Activated T-cell treated with anti-CD3 and anti-CD28 coated beads, Interleukin-2, amount 50 U/mL, for 4 hours (primary cell): Measurements from ENCODE around the gene OR52E2. TPM values are rescaled to one million over a fixed set of nuclear protein-coding genes. Genes with fewer than 3 reads are reported as not detected.

Source experiments
- ATAC-seq, 2 donors: fragments of 200-7000 bp; cut with Tn5 transposase; one replicate each; pipeline ENCODE4 v1.10.0; 2021
- DNase-seq: peaks from one replicate; pipeline ENCODE4 v3.0.0-alpha.2; 2020
- H3K27me3 Mint-ChIP-seq: one replicate; pipeline ENCODE4 v1.8.0; 2021; ENCODE audit warnings: low read depth, mixed read lengths
- H3K36me3 Mint-ChIP-seq: one replicate; pipeline ENCODE4 v1.8.0; 2022; ENCODE audit warnings: mixed read lengths; ENCODE audit not compliant: insufficient read depth
- H3K4me1 Mint-ChIP-seq: one replicate; pipeline ENCODE4 v1.8.0; 2021; ENCODE audit warnings: low read depth, mixed read lengths
- H3K4me3 Mint-ChIP-seq: one replicate; pipeline ENCODE4 v1.8.0; 2021; ENCODE audit warnings: mild to moderate bottlenecking, moderate library complexity, mixed read lengths
- H3K9me3 Mint-ChIP-seq: one replicate; pipeline ENCODE4 v1.8.0; 2021; ENCODE audit warnings: mixed read lengths
- total RNA-seq, 3 donors: library from RNA; stranded (reverse); gene quantifications; one replicate each; pipeline ENCODE4 v1.2.1, GENCODE V29; 2021

OR52E2 gene
- total RNA-seq, 3 donors from 2014 or later, result not detected

GRCh38 chr11:5046226-5046625 is 13.2 kb downstream of the OR52E2 start, which contains the start of gene OR52J3:
OR52J3 (plus strand) TSS chr11:5046526; CDS start chr11:5046526, 0 bp downstream.
- Mint-ChIP-seq H3K9me3 (no peaks in the 10 kb centered on the region), H3K4me3 (no peak within 1 kb of the TSS), H3K4me1 (no peaks in the 10 kb centered on the region), H3K27me3 (no peaks in the 10 kb centered on the region), H3K36me3 (no peaks in the 10 kb centered on the region)
- ATAC-seq (no peak), DNase-seq (no peak)

GRCh38 chr11:5043380-5043779 is 16.0 kb downstream of the OR52E2 start:
- Mint-ChIP-seq H3K4me1 (no peaks in the 10 kb centered on the region), H3K36me3 (no peaks in the 10 kb centered on the region), H3K4me3 (no peak overlapping the region), H3K9me3 (no peaks in the 10 kb centered on the region), H3K27me3 (no peaks in the 10 kb centered on the region)
- DNase-seq, result no peak
- no peak for ATAC-seq

GRCh38 chr11:5042091-5042490 is 17.3 kb downstream of the OR52E2 start:
- no peaks in the 10 kb centered on the region for H3K4me1 Mint-ChIP-seq
- ATAC-seq (no peak), DNase-seq (no peak)
- no peaks in the 10 kb centered on the region for H3K36me3 Mint-ChIP-seq
- H3K9me3 Mint-ChIP-seq, result no peaks in the 10 kb centered on the region
- H3K4me3 Mint-ChIP-seq, result no peak overlapping the region
- H3K27me3 Mint-ChIP-seq, result no peaks in the 10 kb centered on the region

- Mint-ChIP-seq H3K36me3 (no peaks in the 10 kb centered on the region), H3K4me3 (no peak overlapping the region), H3K9me3 (no peaks in the 10 kb centered on the region), H3K4me1 (no peaks in the 10 kb centered on the region), H3K27me3 (no peaks in the 10 kb centered on the region)
- DNase-seq (no peak), ATAC-seq (no peak)
Measured at GRCh38 chr11:5040876-5041275, 18.6 kb downstream of the OR52E2 start.

- Mint-ChIP-seq H3K27me3 (no peaks in the 10 kb centered on the region), H3K4me1 (no peaks in the 10 kb centered on the region), H3K36me3 (no peaks in the 10 kb centered on the region), H3K4me3 (no peak overlapping the region), H3K9me3 (no peaks in the 10 kb centered on the region)
- DNase-seq (no peak), ATAC-seq (no peak)
Measured at GRCh38 chr11:5038341-5038740, 21.1 kb downstream of the OR52E2 start.

GRCh38 chr11:5037926-5038325 is 21.5 kb downstream of the OR52E2 start:
- no peak for ATAC-seq
- no peaks in the 10 kb centered on the region for H3K27me3 Mint-ChIP-seq

GRCh38 chr11:5036669-5037068 is 22.8 kb downstream of the OR52E2 start:
- H3K27me3 Mint-ChIP-seq, result no peaks in the 10 kb centered on the region
- no peak for ATAC-seq
- no peak overlapping the region for H3K4me3 Mint-ChIP-seq
- no peaks in the 10 kb centered on the region for H3K36me3 Mint-ChIP-seq
- no peak for DNase-seq
- no peaks in the 10 kb centered on the region for H3K4me1 Mint-ChIP-seq
- H3K9me3 Mint-ChIP-seq, result no peaks in the 10 kb centered on the region

More at GRCh38 chr11:5037926-5038325, 21.5 kb downstream of the OR52E2 start:
- no peaks in the 10 kb centered on the region for H3K4me1 Mint-ChIP-seq
- H3K9me3 Mint-ChIP-seq, result no peaks in the 10 kb centered on the region
- DNase-seq, result no peak
- H3K4me3 Mint-ChIP-seq, result no peak overlapping the region
- no peaks in the 10 kb centered on the region for H3K36me3 Mint-ChIP-seq

- Mint-ChIP-seq H3K36me3 (peaks cover 1% of the 10 kb centered on the region), H3K4me3 (no peak overlapping the region), H3K4me1 (no peaks in the 10 kb centered on the region), H3K27me3 (no peaks in the 10 kb centered on the region), H3K9me3 (peaks cover 19% of the 10 kb centered on the region)
- DNase-seq, result no peak
- ATAC-seq, result no peak
Measured at GRCh38 chr11:5021996-5022395, 37.4 kb downstream of the OR52E2 start.

GRCh38 chr11:5013012-5013411 is 46.4 kb downstream of the OR52E2 start:
- H3K27me3 Mint-ChIP-seq, result no peaks in the 10 kb centered on the region
- DNase-seq, result no peak
- no peaks in the 10 kb centered on the region for H3K36me3 Mint-ChIP-seq
- no peaks in the 10 kb centered on the region for H3K4me1 Mint-ChIP-seq
- no peaks in the 10 kb centered on the region for H3K9me3 Mint-ChIP-seq
- no peak for ATAC-seq
- no peak overlapping the region for H3K4me3 Mint-ChIP-seq

GRCh38 chr11:5011254-5011653 is 48.2 kb downstream of the OR52E2 start:
- H3K4me3 Mint-ChIP-seq, result no peak overlapping the region
- ATAC-seq, result no peak
- no peaks in the 10 kb centered on the region for H3K27me3 Mint-ChIP-seq
- no peak for DNase-seq
- no peaks in the 10 kb centered on the region for H3K4me1 Mint-ChIP-seq
- no peaks in the 10 kb centered on the region for H3K36me3 Mint-ChIP-seq
- no peaks in the 10 kb centered on the region for H3K9me3 Mint-ChIP-seq

Other genes with a start within 250 kb of the OR52E2 start
- gene OR51F2, start 238.3 kb downstream of the OR52E2 start, total RNA-seq, result not detected
- not detected for gene OR51S1, start 210.4 kb downstream of the OR52E2 start, total RNA-seq
- not detected for gene OR51T1, start 177.7 kb downstream of the OR52E2 start, total RNA-seq
- gene OR51A7, start 155.8 kb downstream of the OR52E2 start, total RNA-seq, result not detected
- gene OR51G2, start 140.3 kb downstream of the OR52E2 start, total RNA-seq, result not detected
- not detected for gene OR51G1, start 135.3 kb downstream of the OR52E2 start, total RNA-seq
- not detected for gene OR51A4, start 112.0 kb downstream of the OR52E2 start, total RNA-seq
- not detected for gene OR51A2, start 103.9 kb downstream of the OR52E2 start, total RNA-seq
- not detected for gene OR51L1, start 64.8 kb downstream of the OR52E2 start, total RNA-seq
- gene OR52J3, start 13.1 kb downstream of the OR52E2 start, total RNA-seq, result not detected
- gene OR52E1, start 9.9 kb upstream of the OR52E2 start, total RNA-seq, result not detected
- gene OR52A5, start 78.7 kb upstream of the OR52E2 start, total RNA-seq, result not detected
- not detected for gene OR52A1, start 95.1 kb upstream of the OR52E2 start, total RNA-seq
- gene OR51V1, start 141.1 kb upstream of the OR52E2 start, total RNA-seq, result not detected
- gene HBB, start 167.4 kb upstream of the OR52E2 start, total RNA-seq, result not detected
- under 1 TPM in 2 of 3 donors, not detected in 1; 0.46 to 0.51 TPM for gene HBD, start 174.9 kb upstream of the OR52E2 start, total RNA-seq
- gene HBG1, start 190.2 kb upstream of the OR52E2 start, total RNA-seq, result 1 to 10 TPM; 1.0 to 2.4 (median 1.5) TPM
- gene HBG2, start 195.2 kb upstream of the OR52E2 start, total RNA-seq, result 1 to 10 TPM; 5.7 to 7.5 (median 5.8) TPM
- 1 to 10 TPM; 1.3 to 2.3 (median 2.0) TPM for gene HBE1, start 210.3 kb upstream of the OR52E2 start, total RNA-seq
- not detected for gene OR51B4, start 242.3 kb upstream of the OR52E2 start, total RNA-seq